GM23248 (cell line): ENCODE measurements around the gene GFAP. TPM values are rescaled to one million over a fixed set of nuclear protein-coding genes. Genes with fewer than 3 reads are reported as not detected.

Experiments
- DNase-seq: peaks from one replicate; pipeline ENCODE4 v3.0.0-alpha.2; 2015
- H2AFZ ChIP-seq: fragments of 200-600 bp; sonication (generic); 2 replicates; pipeline ENCODE4 v1.6.1; 2016; ENCODE audit warnings: antibody characterized with exemption
- H3F3A ChIP-seq: fragments of 200-600 bp; sonication (generic); 2 replicates; pipeline ENCODE4 v1.6.1; 2016; ENCODE audit warnings: mild to moderate bottlenecking, antibody characterized with exemption, mixed run types; ENCODE audit not compliant: insufficient read depth
- H3K27ac ChIP-seq: fragments of 200-600 bp; sonication (generic); 2 replicates; pipeline ENCODE4 v1.5.1; 2016; ENCODE audit warnings: mild to moderate bottlenecking
- H3K27me3 ChIP-seq: fragments of 200-600 bp; sonication (generic); replicated peaks from 2 replicates; pipeline ENCODE4 v1.6.1; 2016; ENCODE audit warnings: mild to moderate bottlenecking; ENCODE audit not compliant: insufficient read depth
- H3K36me3 ChIP-seq: fragments of 200-600 bp; sonication (generic); 2 replicates; pipeline ENCODE4 v1.6.1; 2016; ENCODE audit warnings: low read depth, mild to moderate bottlenecking
- H3K4me1 ChIP-seq: fragments of 200-600 bp; sonication (generic); 2 replicates; pipeline ENCODE4 v1.6.1; 2016; ENCODE audit warnings: mild to moderate bottlenecking; ENCODE audit not compliant: insufficient read depth
- H3K4me2 ChIP-seq: fragments of 200-600 bp; sonication (generic); one replicate; pipeline ENCODE4 v1.6.1; 2016; ENCODE audit warnings: mild to moderate bottlenecking; ENCODE audit not compliant: unreplicated experiment
- H3K4me3 ChIP-seq: fragments of 200-600 bp; sonication (generic); 2 replicates; pipeline ENCODE4 v1.5.1; 2016; ENCODE audit warnings: mild to moderate bottlenecking
- H3K79me2 ChIP-seq: fragments of 200-600 bp; sonication (generic); 2 replicates; pipeline ENCODE4 v1.6.1; 2016; ENCODE audit warnings: mild to moderate bottlenecking; ENCODE audit not compliant: insufficient read depth
- H3K9ac ChIP-seq: fragments of 200-600 bp; sonication (generic); 2 replicates; pipeline ENCODE4 v1.6.1; 2016; ENCODE audit warnings: mild to moderate bottlenecking
- H3K9me2 ChIP-seq: fragments of 200-600 bp; sonication (generic); 2 replicates; pipeline ENCODE4 v1.6.1; 2016; ENCODE audit warnings: mixed run types, mild to moderate bottlenecking, moderate library complexity; ENCODE audit not compliant: insufficient read depth
- H3K9me3 ChIP-seq: fragments of 200-600 bp; sonication (generic); one replicate; pipeline ENCODE4 v1.6.1; 2017; ENCODE audit warnings: low read depth
- H4K20me1 ChIP-seq: fragments of 200-600 bp; sonication (generic); 2 replicates; pipeline ENCODE4 v1.6.0; 2016; ENCODE audit not compliant: insufficient read depth
- EZH2 ChIP-seq: fragments of 200-600 bp; sonication (generic); IDR thresholded peaks from 2 replicates; pipeline ENCODE4 v1.6.1; 2018; ENCODE audit warnings: antibody characterized with exemption, mild to moderate bottlenecking; ENCODE audit not compliant: insufficient read depth, poor library complexity, severe bottlenecking
- EZH2phosphoT487 ChIP-seq: fragments of 200-600 bp; sonication (generic); IDR thresholded peaks from 2 replicates; pipeline ENCODE4 v1.6.1; 2018; ENCODE audit warnings: antibody characterized with exemption, moderate library complexity, mild to moderate bottlenecking, low read depth; ENCODE audit not compliant: insufficient read depth
- WGBS, 2 experiments: methylation state at CpG; one replicate each; pipeline ENCODE4 v1.1.6; 2015 to 2017; ENCODE audit warnings: low lambda C conversion rate in 2 of 2, low coverage in 1 of 2; ENCODE audit errors: missing lambda C conversion rate in 2 of 2; 5-methylcytosine and 5-hydroxymethylcytosine counted together
- in situ Hi-C: fragments of 300-500 bp; cut with MboI; formaldehyde crosslinking; loops from 2 replicates; pipeline ENCODE4 v1.15.0; 2020
- polyA plus RNA-seq: library from polyadenylated mRNA; unstranded; fragments of >200 nt; fragmentation: Nextera tagmentation; extraction: Ambion mirVana; gene quantifications from 2 replicates; pipeline ENCODE4 v1.2.1, GENCODE V29; 2016
- total RNA-seq: library from RNA; depleted of rRNA; stranded (reverse); fragments of >200 nt; shearing (Covaris generic); gene quantifications from 2 replicates; pipeline ENCODE4 v1.2.3, GENCODE V29; 2014

The GFAP gene
- total and polyA plus RNA-seq, 2 experiments from 2014 or later, result 0.49 TPM; not detected in 1

GRCh38 chr17:44933824-44934744, 18.8 kb upstream of the GFAP start:
- Histone ChIP-seq H2AFZ (no peak overlapping the region), H3K4me2 (no peak overlapping the region), H3K4me3 (no peak overlapping the region), H3K4me1 (no peaks in the 10 kb centered on the region), H3K79me2 (peaks cover 25% of the 10 kb centered on the region), H3K9me3 (no peaks in the 10 kb centered on the region), H4K20me1 (no peaks in the 10 kb centered on the region), H3K9ac (no peak overlapping the region), H3F3A (no peaks in the 10 kb centered on the region; the same call in 1 of the 2 replicates), H3K36me3 (peaks cover 9% of the 10 kb centered on the region; the same call in 1 of the 2 replicates), H3K9me2 (no peaks in the 10 kb centered on the region), H3K27ac (no peak overlapping the region), H3K27me3 (no peaks in the 10 kb centered on the region)
- no peak for TF ChIP-seq EZH2phosphoT487
- in situ Hi-C loops, result no loop called here
- WGBS, 2 experiments, result 99% methylated on average over 30 to 34 of the region's 34 CpGs
- DNase-seq, result no peak

- Histone ChIP-seq H3K9me2 (no peaks in the 10 kb centered on the region), H2AFZ (no peak overlapping the region), H3K36me3 (peaks cover 5% of the 10 kb centered on the region; the same call in 1 of the 2 replicates), H3K4me1 (no peaks in the 10 kb centered on the region), H3K27me3 (no peaks in the 10 kb centered on the region), H3K27ac (no peak overlapping the region), H3K9me3 (no peaks in the 10 kb centered on the region), H3K79me2 (peaks cover 12% of the 10 kb centered on the region), H4K20me1 (no peaks in the 10 kb centered on the region), H3K9ac (no peak overlapping the region), H3K4me2 (no peak overlapping the region), H3F3A (no peaks in the 10 kb centered on the region; the same call in 1 of the 2 replicates), H3K4me3 (no peak overlapping the region)
- in situ Hi-C loops, result no loop called here
- DNase-seq, result no peak
- TF ChIP-seq EZH2phosphoT487, result no peak
- no peak for TF ChIP-seq EZH2
- 91 to 94% methylated on average over 6 of the region's 6 CpGs for WGBS, 2 experiments
Observed at GRCh38 chr17:44932787-44933097, 17.4 kb upstream of the GFAP start.

- TF ChIP-seq EZH2, result no peak
- no peak for TF ChIP-seq EZH2phosphoT487
- WGBS, 2 experiments, result 95 to 98% methylated on average over 8 of the region's 8 CpGs
Observed at GRCh38 chr17:44932096-44932786, 16.9 kb upstream of the GFAP start.

GRCh38 chr17:44931376-44931775, 16.1 kb upstream of the GFAP start:
- no peaks in the 10 kb centered on the region for H4K20me1 ChIP-seq
- H2AFZ ChIP-seq, result no peak overlapping the region
- DNase-seq, result no peak
- no peaks in the 10 kb centered on the region for H3K9me3 ChIP-seq
- H3K36me3 ChIP-seq, result no peaks in the 10 kb centered on the region
- no peak overlapping the region for H3K4me3 ChIP-seq
- no peaks in the 10 kb centered on the region for H3K27me3 ChIP-seq
- in situ Hi-C loops, result no loop called here
- no peaks in the 10 kb centered on the region for H3F3A ChIP-seq
- no peak overlapping the region for H3K27ac ChIP-seq
- H3K4me1 ChIP-seq, result no peaks in the 10 kb centered on the region
- TF ChIP-seq EZH2phosphoT487 (no peak), EZH2 (no peak)
- H3K9me2 ChIP-seq, result no peaks in the 10 kb centered on the region
- H3K9ac ChIP-seq, result no peak overlapping the region
- 95 to 96% methylated on average over 5 of the region's 5 CpGs for WGBS, 2 experiments
- H3K4me2 ChIP-seq, result no peak overlapping the region
- no peaks in the 10 kb centered on the region for H3K79me2 ChIP-seq

More at GRCh38 chr17:44932096-44932786, 16.9 kb upstream of the GFAP start:
- Histone ChIP-seq H3K27me3 (no peaks in the 10 kb centered on the region), H3K4me3 (no peak overlapping the region), H4K20me1 (no peaks in the 10 kb centered on the region), H3K27ac (no peak overlapping the region), H3K9ac (no peak overlapping the region), H3K4me2 (no peak overlapping the region), H3F3A (no peaks in the 10 kb centered on the region; the same call in 1 of the 2 replicates), H3K4me1 (no peaks in the 10 kb centered on the region), H2AFZ (no peak overlapping the region), H3K9me2 (no peaks in the 10 kb centered on the region), H3K36me3 (peaks cover 1% of the 10 kb centered on the region; the same call in 1 of the 2 replicates), H3K9me3 (no peaks in the 10 kb centered on the region), H3K79me2 (peaks cover 7% of the 10 kb centered on the region)
- DNase-seq, result no peak
- in situ Hi-C loops, result no loop called here
